Stimulated activated CD4-positive, alpha-beta T cell treated with anti-CD3 and anti-CD28 coated beads, Interleukin-15, amount 100 ng/mL, for 48 hours (primary cell): ENCODE measurements around the gene PHF1.

Source experiments
- DNase-seq, 2 donors: peaks; one replicate each; pipeline ENCODE4 v3.0.0-alpha.2; 2020; ENCODE audit warnings: low read depth in 2 of 2

The PHF1 gene

DNA sequence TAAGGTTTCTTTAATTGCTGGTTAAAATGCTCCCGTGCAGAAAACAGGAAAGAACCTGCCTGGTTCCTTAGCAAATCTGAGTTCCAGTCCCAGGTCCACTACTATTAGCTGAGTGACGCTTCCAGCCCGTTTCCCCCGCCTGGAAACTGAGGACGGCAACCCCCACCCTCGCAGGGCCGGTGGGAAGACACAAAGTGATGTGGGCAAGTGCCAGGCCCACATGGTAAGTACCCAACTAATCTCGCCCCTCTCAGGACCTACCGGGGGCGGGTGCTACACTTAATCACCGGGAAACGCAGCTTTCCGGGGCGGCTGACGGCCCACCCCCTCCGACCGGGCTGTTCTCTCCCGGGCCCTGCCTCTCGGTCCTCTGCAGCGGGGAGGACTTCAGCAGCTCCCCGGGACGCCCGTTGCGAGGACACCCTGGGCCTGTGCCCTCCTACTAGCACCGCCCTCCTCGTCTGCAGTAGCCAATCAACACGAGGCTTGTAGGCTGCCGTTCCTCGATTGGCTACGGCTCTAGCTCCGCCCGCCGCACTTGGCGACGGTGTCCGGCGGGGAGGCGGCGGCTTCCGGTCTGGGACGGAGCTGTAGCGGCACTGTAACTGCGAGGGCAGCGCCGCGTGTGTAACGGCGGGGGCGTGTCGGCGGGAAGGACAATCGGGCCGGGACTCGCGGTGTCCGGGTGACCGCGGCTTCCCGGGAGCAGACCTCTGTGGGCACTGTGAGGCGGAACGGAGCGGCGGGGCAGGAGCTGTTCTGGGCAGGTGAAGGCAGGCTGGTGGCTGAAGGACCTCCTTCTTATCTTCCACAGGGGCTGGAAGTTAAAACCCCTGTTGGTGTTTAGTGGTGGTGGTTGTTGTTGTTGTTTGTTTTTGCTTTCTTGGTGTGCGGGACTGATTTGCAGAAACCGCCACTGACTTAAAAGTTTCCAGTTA is 43.5 kb downstream of the PHF1 start, which contains the start of gene ZBTB9:
Gene ZBTB9 (plus strand): TSS at position 568 of the 938 bp plus-strand sequence. CDS start 525 bp downstream, outside the sequence.
- DNase-seq: peak; percentile 92 to 93

DNA sequence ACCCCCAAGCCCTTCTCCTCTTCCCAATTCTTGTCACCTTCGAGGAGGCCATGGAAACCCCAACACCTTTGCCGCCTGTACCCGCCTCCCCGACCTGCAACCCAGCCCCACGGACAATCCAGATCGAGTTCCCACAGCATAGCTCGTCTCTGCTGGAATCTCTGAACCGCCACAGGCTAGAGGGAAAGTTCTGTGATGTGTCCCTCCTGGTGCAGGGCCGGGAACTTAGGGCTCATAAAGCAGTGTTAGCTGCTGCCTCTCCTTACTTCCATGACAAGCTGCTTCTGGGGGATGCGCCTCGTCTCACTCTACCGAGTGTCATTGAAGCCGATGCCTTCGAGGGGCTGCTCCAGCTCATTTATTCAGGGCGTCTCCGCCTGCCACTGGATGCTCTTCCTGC is 44.2 kb downstream of the PHF1 start:
- DNase-seq: no peak

DNA sequence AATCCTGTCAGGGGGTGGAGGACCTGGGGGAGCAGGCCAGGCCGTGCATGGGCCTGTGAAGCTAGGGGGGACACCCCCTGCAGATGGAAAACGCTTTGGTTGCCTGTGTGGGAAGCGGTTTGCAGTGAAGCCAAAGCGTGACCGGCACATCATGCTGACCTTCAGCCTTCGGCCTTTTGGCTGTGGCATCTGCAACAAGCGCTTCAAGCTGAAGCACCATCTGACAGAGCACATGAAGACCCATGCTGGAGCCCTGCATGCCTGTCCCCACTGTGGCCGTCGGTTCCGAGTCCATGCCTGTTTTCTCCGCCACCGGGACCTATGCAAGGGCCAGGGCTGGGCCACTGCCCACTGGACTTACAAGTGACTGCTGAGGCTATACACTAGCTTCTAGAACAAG is 45.3 kb downstream of the PHF1 start:
- no peak for DNase-seq

DNA sequence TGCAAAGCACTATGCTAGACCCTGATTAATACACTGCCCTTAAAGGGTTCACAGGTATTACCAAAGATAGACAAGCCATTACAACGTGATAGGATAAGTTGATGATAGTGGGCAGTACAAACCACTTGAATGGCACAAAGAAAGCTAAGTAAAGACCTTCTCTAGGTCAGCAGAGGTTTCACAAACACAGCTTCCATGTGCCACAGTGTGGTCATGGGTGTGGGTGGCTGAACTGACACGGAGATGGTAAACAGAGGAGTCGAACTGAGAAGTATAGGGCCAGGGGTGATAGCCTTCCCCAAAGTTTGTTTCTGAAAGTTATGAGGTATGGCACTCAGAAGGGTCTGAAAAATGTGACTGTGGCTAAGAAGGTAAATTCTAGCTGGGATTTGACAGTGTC is 47.9 kb downstream of the PHF1 start:
- no peak for DNase-seq

DNA sequence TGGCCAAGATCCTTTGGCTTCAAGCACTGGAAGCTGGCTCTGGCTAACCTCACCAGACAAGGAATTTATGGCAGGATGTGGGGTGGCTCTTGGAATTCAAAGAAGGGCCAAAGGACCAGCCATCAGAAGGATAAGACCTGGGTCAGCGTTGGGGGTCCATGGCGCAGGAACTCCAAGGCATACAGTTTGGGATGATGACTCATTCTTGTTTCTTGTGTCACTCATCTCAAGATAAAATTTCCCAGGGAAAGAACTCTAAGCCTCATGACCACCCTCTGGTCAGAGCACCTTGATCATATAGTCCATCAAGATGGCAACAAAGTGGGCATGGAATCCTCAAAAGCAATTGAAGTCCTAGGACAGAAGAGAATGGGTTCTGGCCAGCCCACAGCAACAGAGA is 48.4 kb downstream of the PHF1 start:
- DNase-seq: no peak
